Smooth muscle cell (in vitro differentiated cells): ENCODE data around the gene CLEC18B. TPM values are rescaled to one million over a fixed set of nuclear protein-coding genes. Genes with fewer than 3 reads are reported as not detected.
"Not testable (repeated sequence)": the region's sequence is repeated elsewhere in the genome, so short reads cannot be mapped to it uniquely, and the experiment has no call there.

Experiments
- DNase-seq: peaks from one replicate; lab custom pipeline; 2025; ENCODE audit not compliant: unreplicated experiment; lab: John Stamatoyannopoulos, UW
- H2AFZ ChIP-seq: fragments of 200-600 bp; sonication (generic); 2 replicates; pipeline ENCODE4 v1.6.0; 2016; ENCODE audit warnings: antibody characterized with exemption, low read depth, mild to moderate bottlenecking
- H3F3A ChIP-seq: fragments of 200-600 bp; sonication (generic); 2 replicates; pipeline ENCODE4 v1.6.0; 2017; ENCODE audit warnings: antibody characterized with exemption, low read depth
- H3K27ac ChIP-seq: fragments of 200-600 bp; sonication (generic); 2 replicates; pipeline ENCODE4 v1.5.1; 2016; ENCODE audit warnings: low read depth, mild to moderate bottlenecking
- H3K27me3 ChIP-seq: fragments of 200-600 bp; sonication (generic); 2 replicates; pipeline ENCODE4 v1.6.1; 2016; ENCODE audit warnings: low read depth, mild to moderate bottlenecking
- H3K36me3 ChIP-seq: fragments of 200-600 bp; sonication (generic); 2 replicates; pipeline ENCODE4 v1.5.1; 2016; ENCODE audit warnings: low read depth
- H3K4me1 ChIP-seq: fragments of 200-600 bp; sonication (generic); 2 replicates; pipeline ENCODE4 v1.5.1; 2016; ENCODE audit warnings: low read depth
- H3K4me2 ChIP-seq: fragments of 200-600 bp; sonication (generic); 2 replicates; pipeline ENCODE4 v1.6.0; 2016; ENCODE audit warnings: mild to moderate bottlenecking
- H3K4me3 ChIP-seq: fragments of 200-600 bp; sonication (generic); 2 replicates; pipeline ENCODE4 v1.5.1; 2016; ENCODE audit warnings: mild to moderate bottlenecking
- H3K79me2 ChIP-seq: fragments of 200-600 bp; sonication (generic); 2 replicates; pipeline ENCODE4 v1.6.0; 2016; ENCODE audit warnings: low read depth, mild to moderate bottlenecking
- H3K9ac ChIP-seq: fragments of 200-600 bp; sonication (generic); 2 replicates; pipeline ENCODE4 v1.6.0; 2016; ENCODE audit warnings: low read depth
- H3K9me3 ChIP-seq: fragments of 200-600 bp; sonication (generic); replicated peaks from 2 replicates; pipeline ENCODE4 v1.5.1; 2016; ENCODE audit warnings: low read depth
- H4K20me1 ChIP-seq: fragments of 200-600 bp; sonication (generic); 2 replicates; pipeline ENCODE4 v1.6.0; 2016; ENCODE audit warnings: low read depth
- WGBS: methylation state at CpG from one replicate; pipeline ENCODE4 v1.1.7; 2016; ENCODE audit warnings: low lambda C conversion rate; 5-methylcytosine and 5-hydroxymethylcytosine counted together
- polyA plus RNA-seq: library from polyadenylated mRNA; unstranded; fragments of >200 nt; fragmentation: Nextera tagmentation; extraction: Ambion mirVana; gene quantifications from 2 replicates; pipeline ENCODE4 v1.2.1, GENCODE V29; 2016
- small RNA-seq: library from RNA; depleted of rRNA; stranded (forward); fragments of <200 nt; gene quantifications from one replicate; pipeline ENCODE3, GENCODE V24; 2014
- total RNA-seq: library from RNA; depleted of rRNA; stranded (reverse); fragments of >200 nt; gene quantifications from 2 replicates; pipeline ENCODE4 v1.2.3, GENCODE V29; 2014

CLEC18B gene
- total and polyA plus RNA-seq, 2 experiments from 2014 or later, result 0.87 to 1.4 TPM

- H3F3A ChIP-seq, DNase-seq, H3K9ac ChIP-seq, H3K4me3 ChIP-seq, H3K4me2 ChIP-seq, H2AFZ ChIP-seq, H3K27ac ChIP-seq, H3K27me3 ChIP-seq, H3K9me3 ChIP-seq, H3K4me1 ChIP-seq, H3K36me3 ChIP-seq: not testable (repeated sequence)
- Histone ChIP-seq H3K79me2 (peaks cover 17% of the 10 kb centered on the region), H4K20me1 (peaks cover 25% of the 10 kb centered on the region)
- 94% methylated on average over 11 of the region's 15 CpGs for WGBS
Observed at GRCh38 chr16:74361646-74362610, 59.4 kb downstream of the CLEC18B start.

Small RNA genes lying within 50 kb of the gene (small RNA-seq; reads per million reads assigned to genes)
- gene AC009053.4, result not detected
- not detected for gene RF00019
- gene RNU6-237P, result not detected

Other genes with a start within 250 kb of the CLEC18B start
- 79.9 and 95.4 TPM in 2 replicates for gene PSMD7, start 124.7 kb downstream of the CLEC18B start, total RNA-seq
- 137 and 161 TPM in 2 replicates for gene PSMD7, start 124.7 kb downstream of the CLEC18B start, polyA plus RNA-seq
- 0.76 and 3.1 TPM in 2 replicates for gene NPIPB15, start 45.2 kb downstream of the CLEC18B start, total RNA-seq
- gene NPIPB15, start 45.2 kb downstream of the CLEC18B start, polyA plus RNA-seq, result 5.0 and 5.2 TPM in 2 replicates
- 131 and 180 TPM in 2 replicates for gene GLG1, start 185.6 kb upstream of the CLEC18B start, total RNA-seq
- 138 and 140 TPM in 2 replicates for gene GLG1, start 185.6 kb upstream of the CLEC18B start, polyA plus RNA-seq
- 12.8 and 13.9 TPM in 2 replicates for gene RFWD3, start 245.4 kb upstream of the CLEC18B start, total RNA-seq
- gene RFWD3, start 245.4 kb upstream of the CLEC18B start, polyA plus RNA-seq, result 8.4 and 10.0 TPM in 2 replicates